ENCODE results near the gene SLC27A3. TPM values are rescaled to one million over a fixed set of nuclear protein-coding genes. Genes with fewer than 3 reads are reported as not detected.

The SLC27A3 gene
- total and polyA plus RNA-seq, 4 experiments from 2014 or later = 7.9 to 20.5 (median 13.7) TPM

Other genes with a start within 250 kb of the SLC27A3 start
- gene S100A6, start 239.4 kb upstream of the SLC27A3 start, total RNA-seq = 100 to 1,000 TPM; 342 to 356 TPM
- gene S100A6, start 239.4 kb upstream of the SLC27A3 start, polyA plus RNA-seq = 100 to 1,000 TPM; 848 to 918 TPM
- 1 to 10 TPM in 1 of 2 experiments, under 1 TPM in 1; 0.93 to 1.8 TPM for gene S100A5, start 234.5 kb upstream of the SLC27A3 start, total RNA-seq
- gene S100A5, start 234.5 kb upstream of the SLC27A3 start, polyA plus RNA-seq = 1 to 10 TPM in 1 of 2 donors, not detected in 1; 1.5 TPM
- 100 to 1,000 TPM; 329 to 346 TPM for gene S100A4, start 229.6 kb upstream of the SLC27A3 start, total RNA-seq
- gene S100A4, start 229.6 kb upstream of the SLC27A3 start, polyA plus RNA-seq = 1,000 to 10,000 TPM; 2,886 to 3,815 TPM
- gene S100A3, start 226.1 kb upstream of the SLC27A3 start, total RNA-seq = not detected
- gene S100A3, start 226.1 kb upstream of the SLC27A3 start, polyA plus RNA-seq = not detected
- gene S100A2, start 209.6 kb upstream of the SLC27A3 start, total RNA-seq = under 1 TPM in 1 of 2 experiments, not detected in 1; 0.87 TPM
- gene S100A2, start 209.6 kb upstream of the SLC27A3 start, polyA plus RNA-seq = 1 to 10 TPM; 1.0 to 1.7 TPM
- gene S100A16, start 162.3 kb upstream of the SLC27A3 start, total RNA-seq = not detected
- gene S100A16, start 162.3 kb upstream of the SLC27A3 start, polyA plus RNA-seq = not detected
- gene S100A14, start 159.1 kb upstream of the SLC27A3 start, total RNA-seq = not detected
- not detected for gene S100A14, start 159.1 kb upstream of the SLC27A3 start, polyA plus RNA-seq
- gene S100A13, start 147.9 kb upstream of the SLC27A3 start, total RNA-seq = 1 to 10 TPM; 4.3 to 5.2 TPM
- gene S100A13, start 147.9 kb upstream of the SLC27A3 start, polyA plus RNA-seq = under 1 TPM in 1 of 2 donors, not detected in 1; 0.56 TPM
- not detected for gene S100A1, start 147.0 kb upstream of the SLC27A3 start, total RNA-seq
- not detected for gene S100A1, start 147.0 kb upstream of the SLC27A3 start, polyA plus RNA-seq
- 100 to 1,000 TPM; 144 to 149 TPM for gene CHTOP, start 141.3 kb upstream of the SLC27A3 start, total RNA-seq
- 10 to 100 TPM; 42.2 to 75.5 TPM for gene CHTOP, start 141.3 kb upstream of the SLC27A3 start, polyA plus RNA-seq
- 10 to 100 TPM; 26.4 to 28.2 TPM for gene SNAPIN, start 116.7 kb upstream of the SLC27A3 start, total RNA-seq
- 10 to 100 TPM; 74.4 to 85.6 TPM for gene SNAPIN, start 116.7 kb upstream of the SLC27A3 start, polyA plus RNA-seq
- 10 to 100 TPM; 82.3 to 87.8 TPM for gene ILF2, start 104.4 kb upstream of the SLC27A3 start, total RNA-seq
- gene ILF2, start 104.4 kb upstream of the SLC27A3 start, polyA plus RNA-seq = 100 to 1,000 TPM; 136 to 200 TPM
- not detected for gene NPR1, start 96.7 kb upstream of the SLC27A3 start, total RNA-seq
- not detected for gene NPR1, start 96.7 kb upstream of the SLC27A3 start, polyA plus RNA-seq
- 10 to 100 TPM; 49.1 to 53.0 TPM for gene INTS3, start 47.4 kb upstream of the SLC27A3 start, total RNA-seq
- gene INTS3, start 47.4 kb upstream of the SLC27A3 start, polyA plus RNA-seq = 10 to 100 TPM in 1 of 2 donors, 1 to 10 TPM in 1; 8.1 to 12.5 TPM
- 100 to 1,000 TPM in 1 of 2 experiments, 10 to 100 TPM in 1; 97.0 to 104 TPM for gene GATAD2B, start 147.6 kb downstream of the SLC27A3 start, total RNA-seq
- 1 to 10 TPM; 1.8 to 5.7 TPM for gene GATAD2B, start 147.6 kb downstream of the SLC27A3 start, polyA plus RNA-seq
- gene DENND4B, start 171.3 kb downstream of the SLC27A3 start, total RNA-seq = 100 to 1,000 TPM; 211 to 216 TPM
- gene DENND4B, start 171.3 kb downstream of the SLC27A3 start, polyA plus RNA-seq = 10 to 100 TPM in 1 of 2 donors, 1 to 10 TPM in 1; 6.9 to 34.0 TPM
- 100 to 1,000 TPM; 112 to 113 TPM for gene CRTC2, start 183.2 kb downstream of the SLC27A3 start, total RNA-seq
- 10 to 100 TPM; 12.3 to 54.3 TPM for gene CRTC2, start 183.2 kb downstream of the SLC27A3 start, polyA plus RNA-seq
- 10 to 100 TPM; 21.6 to 21.9 TPM for gene SLC39A1, start 188.1 kb downstream of the SLC27A3 start, total RNA-seq
- 10 to 100 TPM; 36.3 to 47.3 TPM for gene SLC39A1, start 188.1 kb downstream of the SLC27A3 start, polyA plus RNA-seq
- gene CREB3L4, start 192.5 kb downstream of the SLC27A3 start, total RNA-seq = 1 to 10 TPM; 7.4 to 9.8 TPM
- 1 to 10 TPM; 1.2 to 5.2 TPM for gene CREB3L4, start 192.5 kb downstream of the SLC27A3 start, polyA plus RNA-seq
- 100 to 1,000 TPM; 121 to 130 TPM for gene JTB, start 202.3 kb downstream of the SLC27A3 start, total RNA-seq
- gene JTB, start 202.3 kb downstream of the SLC27A3 start, polyA plus RNA-seq = 100 to 1,000 TPM; 283 to 445 TPM
- under 1 TPM in 1 of 2 experiments, not detected in 1; 0.47 TPM for gene RAB13, start 210.9 kb downstream of the SLC27A3 start, total RNA-seq
- gene RAB13, start 210.9 kb downstream of the SLC27A3 start, polyA plus RNA-seq = not detected
- gene RPS27, start 215.4 kb downstream of the SLC27A3 start, total RNA-seq = 1,000 to 10,000 TPM; 6,785 to 7,292 TPM
- gene RPS27, start 215.4 kb downstream of the SLC27A3 start, polyA plus RNA-seq = over 10,000 TPM; 16,816 to 21,324 TPM